HepG2 (cell line): ENCODE data around the gene COG8. TPM values are rescaled to one million over a fixed set of nuclear protein-coding genes. Genes with fewer than 3 reads are reported as not detected.

Experiments
- ATF5 ChIP-seq: sonication (generic); formaldehyde crosslinking; IDR thresholded peaks from 2 replicates; pipeline ENCODE4 v1.4.0; 2020; ENCODE audit warnings: mild to moderate bottlenecking, low read depth, missing genetic modification reagents
- CENPT ChIP-seq: sonication (generic); formaldehyde crosslinking; IDR thresholded peaks from 2 replicates; pipeline ENCODE4 v1.8.0; 2022; ENCODE audit warnings: low read depth, mild to moderate bottlenecking, moderate library complexity, missing genetic modification reagents
- GABPA ChIP-seq, 2 experiments: IDR thresholded peaks; 2 replicates each; pipeline ENCODE4 v1.6.1; 2011 to 2016; ENCODE audit warnings: low read depth in 2 of 2, low read length in 1 of 2, missing biosample characterization in 1 of 2, missing genetic modification characterization in 1 of 2
- GLI4 ChIP-seq: sonication (generic); formaldehyde crosslinking; IDR thresholded peaks from 2 replicates; pipeline ENCODE4 v1.5.1; 2020; ENCODE audit warnings: missing genetic modification reagents, mild to moderate bottlenecking, moderate library complexity, borderline replicate concordance
- GLMP ChIP-seq: sonication (generic); formaldehyde crosslinking; IDR thresholded peaks from 2 replicates; pipeline ENCODE4 v1.9.0; 2021; ENCODE audit warnings: missing genetic modification reagents, mild to moderate bottlenecking, borderline replicate concordance
- HBP1 ChIP-seq: IDR thresholded peaks from 2 replicates; pipeline ENCODE4 v1.6.1; 2016; ENCODE audit warnings: low read depth, control low read depth
- HCFC1 ChIP-seq: fragments of 150-350 bp; IDR thresholded peaks from 2 replicates; pipeline ENCODE4 v1.6.1; 2014; ENCODE audit warnings: low read depth, low read length
- HES4 ChIP-seq: sonication (generic); formaldehyde crosslinking; IDR thresholded peaks from 2 replicates; pipeline ENCODE4 v1.9.0; 2021; ENCODE audit warnings: mild to moderate bottlenecking, missing genetic modification reagents, borderline replicate concordance
- HOMEZ ChIP-seq: IDR thresholded peaks from 2 replicates; pipeline ENCODE4 v1.6.1; 2016; ENCODE audit warnings: low read depth
- MAF1 ChIP-seq: sonication (generic); formaldehyde crosslinking; IDR thresholded peaks from 2 replicates; pipeline ENCODE4 v1.5.0; 2020; ENCODE audit warnings: missing genetic modification reagents, borderline replicate concordance
- MEF2D ChIP-seq: sonication (generic); formaldehyde crosslinking; IDR thresholded peaks from 2 replicates; pipeline ENCODE4 v1.5.1; 2020; ENCODE audit warnings: mild to moderate bottlenecking, missing genetic modification reagents
- NR2C2 ChIP-seq: sonication (generic); formaldehyde crosslinking; IDR thresholded peaks from 2 replicates; pipeline ENCODE4 v1.4.0; 2020; ENCODE audit warnings: missing genetic modification reagents, mild to moderate bottlenecking, moderate library complexity, borderline replicate concordance
- POLR2A ChIP-seq, 2 experiments: IDR thresholded peaks; 2 replicates each; pipeline ENCODE4 v1.6.1; 2011; ENCODE audit warnings: low read depth in 2 of 2, low read length in 2 of 2, mild to moderate bottlenecking in 1 of 2, moderate library complexity in 1 of 2; ENCODE audit not compliant: insufficient read depth in 1 of 2
- POLR2G ChIP-seq: fragments of 200-400 bp; formaldehyde crosslinking; IDR thresholded peaks from 2 replicates; pipeline ENCODE4 v1.6.1; 2018; ENCODE audit warnings: mild to moderate bottlenecking, low read depth, low read length, moderate library complexity
- SUZ12 ChIP-seq: fragments of 150-350 bp; IDR thresholded peaks from 2 replicates; pipeline ENCODE4 v1.6.1; 2014; ENCODE audit warnings: low read depth, low read length
- TBX2 ChIP-seq: sonication (generic); formaldehyde crosslinking; IDR thresholded peaks from 2 replicates; pipeline ENCODE4 v1.5.0; 2020; ENCODE audit warnings: missing genetic modification reagents, mild to moderate bottlenecking, borderline replicate concordance
- THYN1 ChIP-seq: sonication (generic); formaldehyde crosslinking; IDR thresholded peaks from 2 replicates; pipeline ENCODE4 v1.8.1; 2023; ENCODE audit warnings: low read depth, mild to moderate bottlenecking, moderate library complexity, missing genetic modification reagents, borderline replicate concordance
- ZFP62 ChIP-seq: sonication (generic); formaldehyde crosslinking; IDR thresholded peaks from 2 replicates; pipeline ENCODE4 v1.4.0; 2020; ENCODE audit warnings: missing genetic modification reagents
- ZNF160 ChIP-seq: sonication (generic); formaldehyde crosslinking; IDR thresholded peaks from 2 replicates; pipeline ENCODE4 v1.8.0; 2022; ENCODE audit warnings: mild to moderate bottlenecking, inconsistent platforms, missing genetic modification reagents
- ZNF253 ChIP-seq: sonication (generic); formaldehyde crosslinking; IDR thresholded peaks from 2 replicates; pipeline ENCODE4 v1.8.0; 2022; ENCODE audit warnings: mild to moderate bottlenecking, missing genetic modification reagents, borderline replicate concordance
- ZNF280D ChIP-seq: sonication (generic); formaldehyde crosslinking; IDR thresholded peaks from 2 replicates; pipeline ENCODE4 v1.5.1; 2020; ENCODE audit warnings: mild to moderate bottlenecking, missing genetic modification reagents
- ZNF766 ChIP-seq: sonication (generic); formaldehyde crosslinking; IDR thresholded peaks from 2 replicates; pipeline ENCODE4 v1.5.0; 2020; ENCODE audit warnings: missing genetic modification reagents, borderline replicate concordance
- polyA plus RNA-seq, 8 experiments: library from polyadenylated mRNA; depleted of rRNA in 3 of 8; stranded (reverse) in 7 of 8; unstranded in 1 of 8; fragments of >200 nt; fragmentation: Illumina TruSeq in 4 of 8; extraction: Trizol in 4 of 8; gene quantifications; 2 replicates each; pipeline versions ENCODE4 v1.2.1 to v1.2.3, GENCODE V29; 2011 to 2016; ENCODE audit warnings: low read depth in 4 of 8, missing spikeins in 1 of 8, mixed read lengths in 1 of 8; ENCODE audit not compliant: insufficient read depth in 1 of 8
- total RNA-seq, 5 experiments: library from RNA; depleted of rRNA; stranded (reverse); fragments of >200 nt; fragmentation: Illumina TruSeq; extraction: Trizol; gene quantifications; 2 replicates each; pipeline ENCODE4 v1.2.3, GENCODE V29; 2016; ENCODE audit warnings: low read depth in 1 of 5

The COG8 gene
- total and polyA plus RNA-seq, 2 of the 13 experiments (the other 11 are each of a cell fraction or from before 2014, with no cell fraction given) = 45.5 to 52.1 TPM

GRCh38 chr16:69328854-69329316, 10.5 kb downstream of the COG8 start (continued):
- TF ChIP-seq HOMEZ (CRISPR knock-in tag) (no peak), ZNF280D (no peak), NR2C2 (CRISPR knock-in tag) (no peak), GLMP (CRISPR knock-in tag) (no peak), MAF1 (0 out of 2 replicates have a peak, but pooled peaks have one; percentile 25), GLI4 (CRISPR knock-in tag) (no peak), THYN1 (CRISPR knock-in tag) (no peak), POLR2A (IDR thresholded peaks at IDR 0.05; ENCODE audit: insufficient read depth in 1 of 2, low read depth in 2 of 2, low read length in 2 of 2) (0 out of 4 replicates have a peak, but pooled peaks of 1 of the 2 experiments have one; percentile 3), ZNF253 (CRISPR knock-in tag) (peak; percentile 21; the same call in 1 of the 2 replicates), TBX2 (CRISPR knock-in tag) (peak; percentile 22; the same call in 1 of the 2 replicates), HBP1 (0 out of 2 replicates have a peak, but pooled peaks have one; percentile 12), CENPT (CRISPR knock-in tag) (no peak; the same call in 1 of the 2 replicates), ZNF160 (CRISPR knock-in tag) (no peak), ATF5 (CRISPR knock-in tag) (0 out of 2 replicates have a peak, but pooled peaks have one; percentile 4), ZFP62 (CRISPR knock-in tag) (no peak), MEF2D (CRISPR knock-in tag) (no peak), SUZ12 (no peak), ZNF766 (CRISPR knock-in tag) (no peak), HCFC1 (no peak), POLR2G (peak; percentile 36; the same call in 1 of the 2 replicates), HES4 (CRISPR knock-in tag) (0 out of 2 replicates have a peak, but pooled peaks have one; percentile 40), GABPA (IDR thresholded peaks at IDR 0.05; ENCODE audit: low read depth, low read length) (no peak), GABPA (CRISPR knock-in tag; IDR thresholded peaks at IDR 0.05; ENCODE audit: low read depth) (no peak)
